Fibroblast of lung (primary cell): ENCODE data around the gene SSB.

Experiments
- CTCF ChIP-seq, 2 donors: IDR thresholded peaks in 1 of 2; conservative IDR thresholded peaks in 1 of 2; 1 replicate in 1 of 2; 2 replicates in 1 of 2; pipeline ENCODE4 v1.5.1; 2011 to 2012; ENCODE audit warnings: low read length in 2 of 2, control low read depth in 1 of 2, inconsistent platforms in 1 of 2, low read depth in 1 of 2, mild to moderate bottlenecking in 1 of 2
- EZH2 ChIP-seq: IDR thresholded peaks from 2 replicates; pipeline ENCODE4 v1.5.1; 2012; ENCODE audit warnings: low read length, control low read depth, mild to moderate bottlenecking; ENCODE audit errors: missing control alignments

GRCh38 chr2:169827272-169828140, 28.8 kb downstream of the SSB start, which contains the start of gene UBR3:
- TF ChIP-seq CTCF (conservative IDR thresholded peaks at IDR 0.05 in 1 of 2, IDR thresholded peaks at IDR 0.05 in 1 of 2; ENCODE audit: low read depth in 1 of 2, low read length in 2 of 2) (peak; percentile 4 to 18), EZH2 (no peak)
